HCT116 (cell line): Measurements from ENCODE around the gene STAB1. TPM values are rescaled to one million over a fixed set of nuclear protein-coding genes. Genes with fewer than 3 reads are reported as not detected.

Experiments
- ATAC-seq: fragments of 200-7000 bp; cut with Tn5 transposase; 2 replicates; pipeline ENCODE4 v1.9.1; 2020; ENCODE audit warnings: mild to moderate bottlenecking, moderate library complexity
- BruUV-seq: library from RNA; stranded (reverse); fragments of 400-500 nt; replicated peaks from 2 replicates; lab custom pipeline; 2021; lab: Mats Ljungman, UMichigan
- CTCF ChIA-PET: fragments of 300-600 bp; sonication (Branson Sonifier 250); formaldehyde crosslinking; loops from one replicate; lab custom pipeline; 2021; ENCODE audit warnings: antibody characterized with exemption; lab: Charles Lee
- POLR2A ChIA-PET: fragments of 300-600, 350-600 bp; sonication (Branson Sonifier 250); formaldehyde crosslinking; loops from one replicate; lab custom pipeline; 2021; ENCODE audit warnings: antibody characterized with exemption; lab: Charles Lee
- RAD21 ChIA-PET, 2 experiments: fragments of 300-600 bp; sonication (Branson Sonifier 250); formaldehyde crosslinking; loops; one replicate each; lab custom pipeline; 2023; ENCODE audit warnings: low total read pairs in 2 of 2; ENCODE audit not compliant: uncharacterized antibody in 2 of 2, unreplicated experiment in 2 of 2, low non-redundant PET in 1 of 2; lab: Charles Lee
- DNase-seq: peaks from one replicate; pipeline ENCODE4 v3.0.0-alpha.2; 2010; ENCODE audit warnings: low read depth, low spot score
- H2AFZ ChIP-seq: fragments of 200-600 bp; shearing (Covaris generic), sonication (generic); 2 replicates; pipeline ENCODE4 v1.6.1; 2017; ENCODE audit warnings: low read depth, mixed run types, mixed read lengths, antibody characterized with exemption, low read length; ENCODE audit not compliant: poor library complexity, severe bottlenecking
- H3K27ac ChIP-seq: 2 replicates; pipeline ENCODE4 v1.5.1; 2012; ENCODE audit warnings: low read depth, low read length
- H3K27me3 ChIP-seq: fragments of 200-600 bp; sonication (generic); 2 replicates; pipeline ENCODE4 v1.6.1; 2016; ENCODE audit warnings: mixed run types, low read length, mixed read lengths; ENCODE audit not compliant: insufficient read depth
- H3K36me3 ChIP-seq, 2 experiments: fragments of 200-500 bp in 1 of 2; fragments of 200-600 bp in 1 of 2; sonication (Bioruptor generic) in 1 of 2; sonication (generic) in 1 of 2; 2 replicates each; pipeline versions ENCODE4 v1.5.1 to v1.6.1; 2014 to 2016; ENCODE audit warnings: low read length in 2 of 2, inconsistent platforms in 1 of 2, mixed read lengths in 1 of 2, mixed run types in 1 of 2; ENCODE audit not compliant: insufficient read depth in 2 of 2, control insufficient read depth in 1 of 2
- H3K4me1 ChIP-seq, 2 experiments: fragments of 200-600 bp in 1 of 2; sonication (generic) in 1 of 2; 2 replicates each; pipeline versions ENCODE4 v1.5.1 to v1.6.1; 2012 to 2017; ENCODE audit warnings: low read length in 2 of 2, inconsistent platforms in 1 of 2, mild to moderate bottlenecking in 1 of 2, mixed read lengths in 1 of 2, mixed run types in 1 of 2, moderate library complexity in 1 of 2; ENCODE audit not compliant: insufficient read depth in 2 of 2, control insufficient read depth in 1 of 2
- H3K4me2 ChIP-seq: fragments of 200-600 bp; sonication (generic); 2 replicates; pipeline ENCODE4 v1.6.1; 2017; ENCODE audit warnings: mixed run types, low read length, mixed read lengths
- H3K4me3 ChIP-seq, 2 experiments: fragments of 200-600 bp in 1 of 2; sonication (generic) in 1 of 2; replicated peaks in 1 of 2; 2 replicates each; pipeline ENCODE4 v1.5.1; 2011 to 2016; ENCODE audit warnings: low read length in 2 of 2, control low read depth in 1 of 2, low read depth in 1 of 2, mild to moderate bottlenecking in 1 of 2, mixed read lengths in 1 of 2, mixed run types in 1 of 2
- H3K79me2 ChIP-seq: fragments of 200-600 bp; sonication (generic); 2 replicates; pipeline ENCODE4 v1.6.1; 2017; ENCODE audit warnings: mild to moderate bottlenecking, mixed run types, low read length, moderate library complexity, mixed read lengths; ENCODE audit not compliant: insufficient read depth
- H3K9ac ChIP-seq: fragments of 200-600 bp; sonication (generic); 2 replicates; pipeline ENCODE4 v1.6.1; 2016; ENCODE audit warnings: low read length, mixed read lengths
- H3K9me2 ChIP-seq: fragments of 200-600 bp; sonication (generic), shearing (Covaris generic); 2 replicates; pipeline ENCODE4 v1.6.1; 2017; ENCODE audit warnings: mixed run types, mild to moderate bottlenecking, moderate library complexity; ENCODE audit not compliant: insufficient read depth
- H3K9me3 ChIP-seq, 2 experiments: fragments of 200-500 bp in 1 of 2; fragments of 200-600 bp in 1 of 2; sonication (Bioruptor generic) in 1 of 2; sonication (generic) in 1 of 2; 2 replicates each; pipeline ENCODE4 v1.6.1; 2014 to 2017; ENCODE audit warnings: low read length in 2 of 2, mixed read lengths in 2 of 2, inconsistent platforms in 1 of 2, low read depth in 1 of 2, mild to moderate bottlenecking in 1 of 2, mixed run types in 1 of 2, moderate library complexity in 1 of 2; ENCODE audit not compliant: control insufficient read depth in 1 of 2, insufficient read depth in 1 of 2
- H4K20me1 ChIP-seq: fragments of 200-600 bp; sonication (generic), shearing (Covaris generic); 2 replicates; pipeline ENCODE4 v1.6.1; 2017; ENCODE audit warnings: mixed run types, mild to moderate bottlenecking, moderate library complexity; ENCODE audit not compliant: insufficient read depth
- CBX3 ChIP-seq: IDR thresholded peaks from 2 replicates; pipeline ENCODE4 v1.6.1; 2012; ENCODE audit warnings: low read depth
- EGR1 ChIP-seq: IDR thresholded peaks from 2 replicates; pipeline ENCODE4 v1.6.1; 2012; ENCODE audit warnings: low read depth
- ELF1 ChIP-seq: IDR thresholded peaks from 2 replicates; pipeline ENCODE4 v1.6.1; 2012; ENCODE audit warnings: low read depth, borderline replicate concordance
- EZH2 ChIP-seq: fragments of 200-600 bp; sonication (generic); IDR thresholded peaks from 2 replicates; pipeline ENCODE4 v1.6.1; 2017; ENCODE audit warnings: antibody characterized with exemption, mixed run types
- EZH2phosphoT487 ChIP-seq: fragments of 200-600 bp; IDR thresholded peaks from 2 replicates; pipeline ENCODE4 v1.6.1; 2018; ENCODE audit warnings: antibody characterized with exemption, borderline replicate concordance
- FOSL1 ChIP-seq: IDR thresholded peaks from 2 replicates; pipeline ENCODE4 v1.6.1; 2012; ENCODE audit warnings: low read depth
- JUND ChIP-seq: IDR thresholded peaks from 2 replicates; pipeline ENCODE4 v1.6.1; 2012
- POLR2A ChIP-seq: IDR thresholded peaks from 2 replicates; pipeline ENCODE4 v1.7.0; 2011; ENCODE audit warnings: borderline replicate concordance; ENCODE audit not compliant: insufficient read depth, insufficient read length; ENCODE audit errors: extremely low read depth
- RAD21 ChIP-seq: IDR thresholded peaks from 2 replicates; pipeline ENCODE4 v1.6.1; 2012; ENCODE audit warnings: low read depth, mild to moderate bottlenecking
- SIN3A ChIP-seq: IDR thresholded peaks from 2 replicates; pipeline ENCODE4 v1.6.1; 2012; ENCODE audit warnings: low read depth
- SP1 ChIP-seq: IDR thresholded peaks from 2 replicates; pipeline ENCODE4 v1.6.1; 2012; ENCODE audit warnings: low read depth
- TCF7L2 ChIP-seq: IDR thresholded peaks from 2 replicates; pipeline ENCODE4 v1.7.0; 2011; ENCODE audit warnings: borderline replicate concordance, inconsistent platforms; ENCODE audit not compliant: insufficient read depth, insufficient read length; ENCODE audit errors: extremely low read depth
- ZBTB33 ChIP-seq: IDR thresholded peaks from 2 replicates; pipeline ENCODE4 v1.6.1; 2011; ENCODE audit warnings: mild to moderate bottlenecking, low read length, moderate library complexity; ENCODE audit not compliant: insufficient replicate concordance; ENCODE audit errors: extremely low read depth
- ZFX ChIP-seq: fragments of 450-650 bp; IDR thresholded peaks from 2 replicates; pipeline ENCODE4 v1.6.1; 2017
- intact Hi-C: fragments of 100-400 bp; cut with micrococcal nuclease; formaldehyde crosslinking; loops from 2 replicates; pipeline ENCODE4 v1.10.0; 2022
- total RNA-seq: library from RNA; stranded (reverse); gene quantifications from one replicate; pipeline ENCODE4 v1.2.1, GENCODE V29; 2021; ENCODE audit not compliant: unreplicated experiment

The STAB1 gene
- total RNA-seq, 1 experiment from 2014 or later, result 0.44 TPM

GRCh38 chr3:52513281-52513680 lies 18.1 kb downstream of the STAB1 start:
- BruUV-seq, result no TSS peak
- H4K20me1 ChIP-seq, result no peaks in the 10 kb centered on the region
- H3K79me2 ChIP-seq, result no peaks in the 10 kb centered on the region
- H3K4me1 ChIP-seq, result peaks cover 0 to 6% of the 10 kb centered on the region in 2 experiments; a peak in 1 of 4 replicates
- no peak overlapping the region for H3K4me2 ChIP-seq
- no peaks in the 10 kb centered on the region for H3K9me3 ChIP-seq
- POLR2A ChIA-PET, result no interaction called here
- H3K27me3 ChIP-seq, result no peaks in the 10 kb centered on the region
- no peak for TF ChIP-seq EZH2
- TF ChIP-seq SIN3A, result no peak
- no peak for TF ChIP-seq SP1
- TF ChIP-seq EZH2phosphoT487, result no peak
- TF ChIP-seq CBX3, result no peak
- no peak for TF ChIP-seq POLR2A
- no peak for TF ChIP-seq JUND
- TF ChIP-seq RAD21, result no peak
- no peaks in the 10 kb centered on the region for H3K36me3 ChIP-seq
- no peak overlapping the region for H3K9ac ChIP-seq
- ATAC-seq (no peak), DNase-seq (no peak)
- H3K27ac ChIP-seq, result no peak overlapping the region
- CTCF ChIA-PET, result no interaction called here
- RAD21 ChIA-PET, result no interaction called here
- no peak overlapping the region for H3K4me3 ChIP-seq
- intact Hi-C loops, result no loop called here
- H3K9me2 ChIP-seq, result no peaks in the 10 kb centered on the region
- no peak overlapping the region for H2AFZ ChIP-seq

GRCh38 chr3:52514576-52514975 lies 19.4 kb downstream of the STAB1 start:
- Histone ChIP-seq H3K36me3 (no peaks in the 10 kb centered on the region), H3K4me3 (no peak overlapping the region), H3K4me2 (no peak overlapping the region), H3K9ac (no peak overlapping the region), H3K79me2 (no peaks in the 10 kb centered on the region), H3K27ac (no peak overlapping the region), H2AFZ (no peak overlapping the region), H3K4me1 (peaks cover 0 to 6% of the 10 kb centered on the region in 2 experiments; a peak in 1 of 4 replicates), H4K20me1 (no peaks in the 10 kb centered on the region), H3K9me3 (no peaks in the 10 kb centered on the region), H3K27me3 (no peaks in the 10 kb centered on the region), H3K9me2 (no peaks in the 10 kb centered on the region)
- TF ChIP-seq TCF7L2 (no peak), ELF1 (no peak), FOSL1 (no peak), EZH2phosphoT487 (no peak), JUND (no peak), EGR1 (no peak), ZBTB33 (no peak), EZH2 (no peak), ZFX (no peak)
- no peak for ATAC-seq
- no TSS peak for BruUV-seq
- intact Hi-C loops, result no loop called here
- POLR2A ChIA-PET, result no interaction called here
- RAD21 ChIA-PET, result no interaction called here
- DNase-seq, result no peak
- CTCF ChIA-PET, result no interaction called here
